GM21423 (cell line): Measurements from ENCODE around the gene TMEM53.

Experiments used
- ATAC-seq: cut with Tn5 transposase; IDR thresholded peaks from one replicate; pipeline ENCODE4 v1.9.1; 2021; ENCODE audit warnings: mild to moderate bottlenecking, moderate library complexity; ENCODE audit not compliant: unreplicated experiment

Gene TMEM53

DNA sequence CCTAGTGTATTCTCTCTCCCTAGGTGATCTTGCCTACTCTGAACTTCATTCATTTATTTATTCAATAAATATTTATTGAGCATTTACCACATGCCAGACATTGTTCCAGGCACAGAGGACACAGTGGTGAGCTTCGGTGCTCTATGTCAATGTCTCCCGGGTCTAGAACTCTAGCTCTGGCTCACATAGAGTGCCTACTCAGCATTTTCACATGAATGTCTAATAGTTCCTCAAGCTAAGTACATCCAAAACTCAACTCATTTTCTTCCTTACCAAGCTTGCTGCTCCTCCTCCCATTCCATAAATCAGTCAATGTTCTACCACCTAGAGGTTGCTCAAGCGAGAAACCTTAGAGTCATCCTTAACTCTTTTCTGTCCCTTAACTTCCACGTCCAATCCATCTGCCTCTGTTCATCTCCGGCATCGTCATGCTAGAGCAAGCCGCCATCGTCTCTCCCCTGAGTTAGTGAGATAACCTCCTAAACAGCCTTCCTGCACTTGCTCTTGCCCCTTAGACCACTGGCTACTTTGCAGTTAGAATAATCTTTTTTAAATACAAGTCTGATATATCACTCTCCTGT, 67.5 kb downstream of the TMEM53 start:
- no peak for ATAC-seq

- ATAC-seq: no peak
Measured at GRCh38 chr1:44605914-44606615, 68.2 kb downstream of the TMEM53 start.

GRCh38 chr1:44604157-44604955, 69.9 kb downstream of the TMEM53 start:
- no peak for ATAC-seq

GRCh38 chr1:44603718-44604117, 70.6 kb downstream of the TMEM53 start:
- ATAC-seq: no peak
